ENCODE measurements around the gene AHDC1. TPM values are rescaled to one million over a fixed set of nuclear protein-coding genes. Genes with fewer than 3 reads are reported as not detected.

AHDC1 gene
- total and polyA plus RNA-seq, 10 of the 15 experiments (the other 5 are each of a cell fraction or from before 2014, with no cell fraction given) = 0.21 to 13.0 (median 1.4) TPM

DNA sequence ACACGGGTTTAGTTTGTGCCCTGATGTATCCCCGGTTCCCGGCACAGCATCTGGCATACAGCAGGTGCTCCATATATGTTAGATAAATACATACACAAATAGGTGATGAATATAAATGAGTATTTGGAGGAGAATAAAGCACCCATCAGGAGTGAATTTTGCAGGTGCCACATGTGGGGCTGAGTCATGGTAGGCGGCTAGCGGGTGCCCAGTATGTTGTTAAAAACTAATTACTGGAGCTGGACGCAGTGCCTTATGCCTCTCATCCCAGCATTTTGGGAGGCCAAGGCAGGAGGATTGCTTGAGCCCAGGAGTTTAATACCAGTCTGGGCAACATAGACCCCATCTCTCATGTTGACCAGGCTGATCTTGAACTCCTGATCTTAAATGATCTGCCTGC is 97.2 kb downstream of the AHDC1 start:
- Histone ChIP-seq H3K36me3 (ENCODE audit: control insufficient read depth in 2 of 2, insufficient read depth in 2 of 2, low read length in 1 of 2) (no peaks in the 10 kb centered on the region), H3K79me2 (ENCODE audit: control insufficient read depth, insufficient read depth, low read length) (no peaks in the 10 kb centered on the region), H3K27me3 (replicated peaks in 1 of 2; ENCODE audit: control insufficient read depth in 2 of 2, insufficient read depth in 2 of 2, low read length in 1 of 2) (no peaks in the 10 kb centered on the region), H2AFZ (ENCODE audit: control insufficient read depth, low read depth, low read length) (no peak overlapping the region), H3K27ac (ENCODE audit: control insufficient read depth, insufficient read depth) (no peak overlapping the region), H3K9ac (ENCODE audit: control insufficient read depth, insufficient read depth, low read length) (no peak overlapping the region), H3K4me2 (ENCODE audit: control insufficient read depth, insufficient read depth) (no peak overlapping the region), H3K4me1 (ENCODE audit: control insufficient read depth, insufficient read depth, low read length) (no peaks in the 10 kb centered on the region), H3K4me3 (no peak overlapping the region), H3K9me3 (replicated peaks; ENCODE audit: control insufficient read depth, insufficient read depth, low read length) (no peaks in the 10 kb centered on the region), H4K20me1 (ENCODE audit: control insufficient read depth, insufficient read depth) (no peaks in the 10 kb centered on the region)
- no TSS peak for BruUV-seq (replicated peaks)
- SMC1A ChIA-PET (ENCODE audit: uncharacterized antibody, unreplicated experiment) = interaction anchor here (1.4 kb wide), 1 partner anchor 14 kb away, joined by 4 read pairs; no protein-coding TSS in a partner anchor
- CTCF ChIA-PET = interaction anchor here (1.1 to 1.2 kb wide), 2 partner anchors 18 to 103 kb away, joined by 3 read pairs; no protein-coding TSS in a partner anchor
- 73% methylated on average over 6 of the region's 6 CpGs for WGBS (ENCODE audit: insufficient coverage, insufficient replicate concordance, low lambda C conversion rate, missing lambda C conversion rate)
- ATAC-seq = no peak
- no peak for FAIRE-seq
- in situ Hi-C loops (cut with MboI) = no loop called here
- POLR2A ChIA-PET = no interaction called here
- TF ChIP-seq MXI1 (IDR thresholded peaks at IDR 0.05; ENCODE audit: low read depth, low read length) = no peak
- intact Hi-C loops (cut with micrococcal nuclease; ENCODE audit: unreplicated experiment) = no loop called here
- RAD21 ChIA-PET (ENCODE audit: unreplicated experiment) = no interaction called here
- no peak for DNase-seq (ENCODE audit: low read depth, low spot score)

GRCh38 chr1:27505420-27505680 is 98.6 kb downstream of the AHDC1 start:
- FAIRE-seq = no peak
- no peak overlapping the region for H3K27ac ChIP-seq (ENCODE audit: control insufficient read depth, insufficient read depth)
- no peak for DNase-seq (ENCODE audit: low read depth, low spot score)
- no peaks in the 10 kb centered on the region for H3K36me3 ChIP-seq (ENCODE audit: control insufficient read depth in 2 of 2, insufficient read depth in 2 of 2, low read length in 1 of 2)
- H3K9ac ChIP-seq (ENCODE audit: control insufficient read depth, insufficient read depth, low read length) = no peak overlapping the region
- RAD21 ChIA-PET (ENCODE audit: unreplicated experiment) = no interaction called here
- BruUV-seq (replicated peaks) = no TSS peak
- WGBS (ENCODE audit: insufficient coverage, insufficient replicate concordance, low lambda C conversion rate, missing lambda C conversion rate) = 50% methylated on average over 3 of the region's 5 CpGs
- CTCF ChIA-PET = interaction anchor here (1.4 kb wide), 1 partner anchor 60 kb away, joined by 4 read pairs; no protein-coding TSS in a partner anchor
- POLR2A ChIA-PET = no interaction called here
- in situ Hi-C loops (cut with MboI) (no loop called here), intact Hi-C loops (cut with micrococcal nuclease; ENCODE audit: unreplicated experiment) (no loop called here)
- no peak for ATAC-seq
- no peak overlapping the region for H3K4me3 ChIP-seq
- no peak overlapping the region for H2AFZ ChIP-seq (ENCODE audit: control insufficient read depth, low read depth, low read length)
- H3K4me1 ChIP-seq (ENCODE audit: control insufficient read depth, insufficient read depth, low read length) = no peaks in the 10 kb centered on the region
- H3K4me2 ChIP-seq (ENCODE audit: control insufficient read depth, insufficient read depth) = no peak overlapping the region
- H3K79me2 ChIP-seq (ENCODE audit: control insufficient read depth, insufficient read depth, low read length) = no peaks in the 10 kb centered on the region
- no peaks in the 10 kb centered on the region for H3K27me3 ChIP-seq (replicated peaks in 1 of 2; ENCODE audit: control insufficient read depth in 2 of 2, insufficient read depth in 2 of 2, low read length in 1 of 2)
- SMC1A ChIA-PET (ENCODE audit: uncharacterized antibody, unreplicated experiment) = interaction anchor here (1.3 kb wide), 1 partner anchor 11 kb away, joined by 3 read pairs; no protein-coding TSS in a partner anchor
- no peaks in the 10 kb centered on the region for H4K20me1 ChIP-seq (ENCODE audit: control insufficient read depth, insufficient read depth)
- no peaks in the 10 kb centered on the region for H3K9me3 ChIP-seq (replicated peaks; ENCODE audit: control insufficient read depth, insufficient read depth, low read length)
- TF ChIP-seq NR2F1 (conservative IDR thresholded peaks at IDR 0.05) = no peak
- TF ChIP-seq ASH2L (IDR thresholded peaks at IDR 0.05; ENCODE audit: borderline replicate concordance, low read depth) = no peak
- TF ChIP-seq ZNF24 (IDR thresholded peaks at IDR 0.05) = no peak
- no peak for TF ChIP-seq CHD4 (IDR thresholded peaks at IDR 0.05)
- no peak for TF ChIP-seq ZNF687 (IDR thresholded peaks at IDR 0.05)
- TF ChIP-seq TARDBP (IDR thresholded peaks at IDR 0.05; ENCODE audit: borderline replicate concordance) = no peak
- no peak for TF ChIP-seq ZNF622 (IDR thresholded peaks at IDR 0.05)
- TF ChIP-seq MTA2 (IDR thresholded peaks at IDR 0.05; ENCODE audit: low read depth) = no peak
- TF ChIP-seq NFYB (IDR thresholded peaks at IDR 0.05; ENCODE audit: insufficient read depth, low read depth, low read length) = no peak
- TF ChIP-seq STAT3 (IDR thresholded peaks at IDR 0.05; ENCODE audit: low read depth, low read length) = no peak
- no peak for TF ChIP-seq MAX (IDR thresholded peaks at IDR 0.05; ENCODE audit: low read depth, low read length)
- TF ChIP-seq ZBED1 (IDR thresholded peaks at IDR 0.05; ENCODE audit: borderline replicate concordance) = no peak
